SKM-1 treated with dmso at 0.1 percent for 144 hours (cell line): Measurements from ENCODE around the gene CSF3.
A peak's percentile ranks its signal among the peaks of the same experiment; 100 is the strongest.

Experiments
- DNase-seq: peaks from one replicate; lab custom pipeline; 2025; ENCODE audit not compliant: unreplicated experiment; lab: John Stamatoyannopoulos, UW

The CSF3 gene

GRCh38 chr17:40022961-40023541 is 7.8 kb downstream of the CSF3 start:
- no peak for DNase-seq

GRCh38 chr17:40023590-40024292 is 8.5 kb downstream of the CSF3 start:
- no peak for DNase-seq

- DNase-seq = no peak
These were observed 9.7 kb downstream of the CSF3 start for GRCh38 chr17:40024901-40025300.

- no peak for DNase-seq
These were observed 10.3 kb downstream of the CSF3 start for GRCh38 chr17:40025559-40025958.

GRCh38 chr17:40025991-40026815 is 11.0 kb downstream of the CSF3 start:
- no peak for DNase-seq

- peak; percentile 59 for DNase-seq
These were observed 11.8 kb downstream of the CSF3 start for GRCh38 chr17:40026816-40027613.

- no peak for DNase-seq
These were observed 12.4 kb downstream of the CSF3 start for GRCh38 chr17:40027614-40028012.

GRCh38 chr17:40028595-40028994 is 13.4 kb downstream of the CSF3 start:
- DNase-seq = no peak

- no peak for DNase-seq
These were observed 16.5 kb downstream of the CSF3 start for GRCh38 chr17:40031706-40032105.

GRCh38 chr17:40032322-40033320 is 17.4 kb downstream of the CSF3 start:
- no peak for DNase-seq

GRCh38 chr17:40033339-40033738 is 18.1 kb downstream of the CSF3 start:
- no peak for DNase-seq

- no peak for DNase-seq
These were observed 19.4 kb downstream of the CSF3 start for GRCh38 chr17:40034426-40035161.

- peak; percentile 22 for DNase-seq
These were observed 19.9 kb downstream of the CSF3 start for GRCh38 chr17:40035162-40035559.

- DNase-seq = no peak
These were observed 23.8 kb downstream of the CSF3 start for GRCh38 chr17:40038882-40039513.

- no peak for DNase-seq
These were observed 26.0 kb downstream of the CSF3 start for GRCh38 chr17:40041196-40041595.

- DNase-seq = no peak
These were observed 41.3 kb downstream of the CSF3 start for GRCh38 chr17:40056379-40057015.

- no peak for DNase-seq
These were observed 43.0 kb downstream of the CSF3 start for GRCh38 chr17:40058186-40058784.

- no peak for DNase-seq
These were observed 43.6 kb downstream of the CSF3 start for GRCh38 chr17:40058865-40059264.
